Measurements from ENCODE around the gene CSE1L.

GRCh38 chr20:49078310-49078709 is 32.2 kb downstream of the CSE1L start:
- no peak for TF ChIP-seq CTCF (IDR thresholded peaks at IDR 0.05)
- TF ChIP-seq POLR2A (IDR thresholded peaks at IDR 0.05): no peak
